Stimulated activated CD8-positive, alpha-beta memory T cell treated with anti-CD3 and anti-CD28 coated beads, Interleukin-7, amount 100 ng/mL, for 24 hours (primary cell): Measurements from ENCODE around the gene FCHSD2.
"Not testable (repeated sequence)": the region's sequence is repeated elsewhere in the genome, so short reads cannot be mapped to it uniquely, and the experiment has no call there.

ENCODE experiments used
- DNase-seq: peaks from one replicate; pipeline ENCODE4 v3.0.0-alpha.2; 2020; ENCODE audit warnings: low read depth

Gene FCHSD2

DNA sequence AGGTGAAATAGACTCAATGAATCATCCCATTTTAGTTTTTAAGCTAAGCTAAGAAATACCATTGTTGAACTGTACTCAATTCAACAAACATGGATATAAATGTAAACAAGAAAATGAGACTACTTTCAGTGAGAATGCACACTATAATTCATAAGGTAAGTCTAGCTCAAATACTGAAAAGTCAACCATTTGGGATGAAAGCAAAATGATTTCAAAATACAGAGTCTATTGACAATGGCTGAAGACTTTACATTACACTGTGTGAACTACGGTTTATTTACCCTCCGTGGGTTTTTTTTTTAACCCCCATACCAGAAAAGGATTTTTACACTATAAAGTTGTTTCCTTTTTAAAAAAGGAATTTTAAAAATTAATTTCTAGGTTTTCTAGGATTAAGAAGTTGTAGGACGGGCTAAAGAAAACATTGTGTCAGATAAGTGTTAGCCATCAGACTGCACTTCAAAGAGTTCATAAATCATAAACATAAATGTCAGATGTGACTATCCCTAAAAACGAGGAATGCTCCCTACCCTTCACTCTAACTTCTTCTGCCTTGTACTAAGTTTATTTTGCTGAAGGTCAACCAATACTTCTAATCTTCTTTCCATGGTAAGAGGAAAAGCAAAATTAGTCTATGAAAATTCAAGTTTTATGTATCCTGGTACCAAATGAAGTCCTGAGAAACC, 83.0 kb downstream of the FCHSD2 start:
- no peak for DNase-seq

DNA sequence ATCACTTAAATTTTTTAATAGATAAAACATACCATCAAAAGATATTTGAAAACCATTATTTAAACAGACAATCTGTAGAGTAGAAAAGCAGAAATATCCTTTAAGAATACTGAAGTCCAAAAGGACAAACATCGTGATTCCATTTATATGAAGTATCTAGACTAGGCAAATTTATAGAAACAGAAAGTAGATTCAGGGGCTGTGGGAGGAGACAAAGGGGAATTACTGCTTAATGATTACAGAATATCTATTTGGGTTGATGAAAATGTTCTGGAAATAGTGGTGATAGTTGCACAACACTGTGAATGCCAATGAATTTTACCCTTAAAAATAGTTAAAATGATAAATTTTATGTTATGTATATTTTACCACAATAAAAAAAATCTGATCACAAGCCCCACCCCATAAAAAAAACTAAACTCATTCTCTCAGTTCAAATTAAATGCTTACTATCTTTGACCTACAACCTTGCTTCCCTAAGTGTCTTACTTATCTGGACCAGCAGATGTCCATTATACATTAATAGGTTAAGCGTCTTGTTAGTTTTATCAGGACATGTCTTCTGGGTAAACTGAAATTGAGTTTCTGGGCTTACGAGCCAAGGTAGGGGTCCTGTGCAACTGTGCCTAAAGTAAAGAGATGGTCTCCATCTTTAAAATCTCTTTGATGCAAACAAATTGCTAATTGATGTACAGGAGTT, 86.3 kb downstream of the FCHSD2 start:
- DNase-seq, result no peak

DNA sequence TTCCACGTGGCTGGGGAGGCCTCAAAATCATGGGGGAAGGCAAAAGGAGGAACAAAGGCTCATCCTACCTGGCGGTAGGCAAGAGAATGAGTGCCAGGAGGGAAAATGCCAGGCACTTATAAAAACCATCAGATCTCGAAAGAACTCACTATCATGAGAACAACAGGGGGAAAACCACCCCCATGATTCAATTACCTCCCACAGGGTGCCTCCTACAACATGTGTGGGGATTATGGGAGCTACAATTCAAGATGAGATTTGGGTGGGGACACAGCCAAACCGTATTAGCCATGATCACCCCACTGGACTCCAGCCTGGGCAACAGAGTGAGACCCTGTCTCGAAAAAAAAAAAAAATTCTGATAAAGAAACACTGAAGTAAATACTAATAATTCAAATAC, 87.1 kb downstream of the FCHSD2 start:
- no peak for DNase-seq

DNA sequence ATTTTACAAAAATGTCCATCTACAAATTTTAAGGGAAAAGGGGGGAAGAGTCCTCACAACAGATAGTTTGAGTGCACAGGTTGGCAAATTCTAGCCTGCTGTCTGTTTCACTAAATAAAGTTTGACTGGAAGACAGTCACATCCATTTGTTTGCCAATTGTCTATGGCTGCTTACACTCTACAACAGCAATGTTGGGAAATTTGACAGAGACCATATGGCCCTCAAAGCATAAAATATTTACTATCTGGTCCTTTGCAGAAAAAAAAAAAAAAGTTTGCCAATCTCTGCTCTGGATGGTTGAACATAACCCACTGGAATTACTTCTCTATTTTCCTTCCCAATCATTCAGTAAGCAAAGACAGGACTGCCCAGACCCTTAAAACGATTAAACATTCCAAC, 88.2 kb downstream of the FCHSD2 start:
- DNase-seq, result no peak

DNA sequence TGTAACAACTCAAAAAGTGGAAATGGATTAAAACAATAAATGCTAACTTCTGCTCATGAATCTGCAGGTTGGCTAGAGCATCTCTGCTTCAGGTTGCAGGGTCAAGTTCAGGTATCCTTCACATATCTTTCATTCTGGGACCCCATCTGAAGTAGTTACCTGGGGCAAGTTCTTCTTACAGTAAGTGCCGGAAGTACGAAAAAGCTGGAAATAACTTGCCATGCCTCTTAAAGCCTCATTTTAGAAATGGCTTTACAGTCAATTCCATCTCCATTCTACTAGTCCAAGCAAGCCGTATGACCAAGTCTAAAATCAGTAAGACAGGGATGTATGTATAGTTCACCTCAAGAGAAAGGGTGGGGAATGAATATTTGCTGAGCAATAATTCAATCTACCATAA, 93.7 kb downstream of the FCHSD2 start:
- DNase-seq, result no peak

DNA sequence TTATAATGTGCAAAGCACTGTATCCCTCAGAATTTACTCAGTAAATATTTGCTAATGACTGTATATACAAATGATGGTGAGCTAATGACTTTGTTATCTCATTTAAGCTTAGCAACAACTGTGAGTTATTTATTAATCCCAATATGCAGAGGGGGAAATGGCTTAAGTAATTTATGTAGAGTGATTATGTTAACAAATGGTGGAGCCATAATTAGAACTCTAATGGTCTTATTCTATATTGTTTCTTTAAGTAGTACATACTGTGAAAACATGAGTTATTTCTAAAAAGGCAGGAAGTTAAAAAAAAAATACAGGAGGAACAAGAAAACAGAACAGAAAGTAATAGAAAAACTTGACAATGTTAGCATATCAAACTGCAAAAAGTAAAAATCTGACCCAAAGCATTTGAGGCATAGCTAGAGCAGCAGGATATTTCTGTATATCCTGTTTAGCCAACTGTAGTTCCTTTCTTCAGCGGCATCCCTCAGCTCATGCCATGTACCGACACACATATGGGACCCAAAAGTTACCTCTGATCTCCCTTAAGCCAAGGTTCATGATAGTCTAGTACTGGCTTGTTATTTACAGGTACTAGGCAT, 94.2 kb downstream of the FCHSD2 start:
- no peak for DNase-seq

DNA sequence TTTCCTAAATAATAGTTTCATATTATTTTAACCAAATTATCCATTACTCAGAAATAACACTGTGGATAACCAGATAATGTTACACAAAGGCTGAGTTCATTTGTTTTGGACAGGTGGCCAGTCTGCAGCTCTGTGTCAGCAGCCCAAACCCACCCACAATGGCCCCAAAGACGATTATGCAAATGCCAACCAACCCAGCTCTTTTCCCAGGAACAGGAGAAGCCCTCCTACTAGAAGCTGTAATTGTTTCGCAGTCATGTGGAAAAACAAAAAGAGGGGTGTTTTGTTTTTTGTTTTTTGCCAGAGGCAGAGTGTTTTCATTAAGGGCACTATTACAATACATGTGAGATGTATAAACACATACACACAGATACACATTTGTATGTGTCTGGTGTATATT, 102.1 kb downstream of the FCHSD2 start:
- DNase-seq, result no peak

DNA sequence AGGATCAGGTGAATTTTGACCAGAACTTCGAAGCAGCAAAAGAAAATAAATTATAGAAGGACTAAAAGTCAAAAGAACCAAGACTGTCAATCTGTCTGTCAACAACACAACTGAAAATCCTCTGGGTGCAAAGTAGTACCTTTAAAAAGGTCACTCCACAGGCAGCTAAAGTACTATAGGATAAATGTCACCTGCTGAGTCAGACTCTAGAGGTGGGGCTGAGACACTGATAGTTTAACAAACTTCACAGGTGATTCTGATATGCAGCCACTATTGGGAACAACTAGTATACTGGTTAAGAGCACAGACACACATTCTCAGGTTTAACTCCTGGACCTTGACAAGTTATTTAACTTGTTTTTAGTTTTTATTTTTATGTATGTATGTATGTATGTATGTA, 107.3 kb downstream of the FCHSD2 start:
- no peak for DNase-seq

DNA sequence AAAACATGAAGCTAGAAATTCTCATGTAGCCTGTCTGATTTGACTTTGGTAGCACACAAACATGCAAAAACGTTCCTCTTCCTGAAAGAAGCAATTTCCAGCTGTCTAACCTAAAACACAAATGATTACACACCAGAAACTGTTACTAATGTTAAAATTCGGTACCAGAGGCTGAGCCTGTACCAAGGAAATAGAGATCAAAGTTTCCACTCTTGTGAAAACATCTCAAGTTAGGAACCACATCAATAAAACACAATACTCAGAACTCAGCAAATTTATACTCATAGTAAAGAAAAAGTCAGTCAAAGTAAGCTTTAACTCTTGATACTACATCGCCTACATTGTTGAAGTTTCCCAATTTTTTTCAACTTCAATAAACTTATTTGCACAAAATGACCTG, 107.8 kb downstream of the FCHSD2 start:
- DNase-seq, result no peak

DNA sequence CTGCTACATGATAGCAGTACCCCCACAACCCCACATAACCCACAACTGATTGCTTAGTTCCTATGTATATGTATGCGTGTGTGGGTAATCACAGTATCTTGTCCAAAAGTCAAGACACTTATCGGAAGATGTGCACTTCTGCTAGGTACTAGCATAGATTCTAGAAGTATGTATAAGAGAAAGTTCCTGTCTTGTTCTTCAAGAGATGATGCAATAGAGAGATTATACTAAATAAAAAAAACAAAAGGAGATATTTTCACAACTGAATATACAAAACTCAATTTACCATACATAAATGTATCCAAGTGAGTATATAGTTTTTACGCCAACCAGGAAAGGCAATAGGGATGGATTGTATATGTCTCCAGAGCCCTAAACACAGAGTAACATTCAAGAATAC, 112.0 kb downstream of the FCHSD2 start:
- no peak for DNase-seq

DNA sequence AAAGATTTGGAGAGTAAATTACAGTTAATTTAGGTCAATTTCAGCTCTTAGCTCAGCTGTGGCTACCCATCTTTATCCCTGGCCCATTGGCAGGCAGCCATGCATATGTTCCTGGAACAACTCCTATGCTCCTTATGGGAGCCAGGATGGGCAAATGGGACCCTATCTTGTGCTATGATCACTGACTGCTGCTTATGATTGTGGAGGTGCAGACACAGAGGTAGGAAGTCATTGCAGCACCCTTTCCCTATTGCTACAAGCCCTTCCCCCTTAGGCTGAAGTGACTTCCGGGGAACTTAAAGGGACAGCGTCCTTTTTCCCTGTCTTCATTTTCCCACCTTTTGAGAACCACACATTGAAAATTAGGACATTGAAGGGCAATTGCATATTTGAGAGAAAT, 112.7 kb downstream of the FCHSD2 start:
- DNase-seq, result no peak

DNA sequence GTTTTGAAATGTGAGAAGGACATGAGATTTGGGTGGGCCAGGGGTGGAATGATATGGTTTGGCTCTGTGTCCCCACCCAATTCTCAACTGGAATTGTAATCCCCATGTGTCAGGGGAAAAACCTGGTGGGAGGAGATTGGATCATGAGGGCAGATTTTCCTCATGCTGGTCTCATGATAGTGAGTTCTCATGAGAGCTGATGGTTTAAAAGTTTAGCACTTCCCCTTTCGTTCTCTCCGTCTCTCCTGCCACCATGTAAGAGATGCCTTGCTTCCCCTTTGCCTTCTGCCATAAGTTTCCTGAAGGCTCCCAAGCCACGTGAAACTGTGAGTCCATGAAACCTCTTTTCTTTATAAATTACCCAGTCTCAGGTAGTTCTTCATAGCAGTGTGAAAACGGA, 113.5 kb downstream of the FCHSD2 start:
- no peak for DNase-seq

DNA sequence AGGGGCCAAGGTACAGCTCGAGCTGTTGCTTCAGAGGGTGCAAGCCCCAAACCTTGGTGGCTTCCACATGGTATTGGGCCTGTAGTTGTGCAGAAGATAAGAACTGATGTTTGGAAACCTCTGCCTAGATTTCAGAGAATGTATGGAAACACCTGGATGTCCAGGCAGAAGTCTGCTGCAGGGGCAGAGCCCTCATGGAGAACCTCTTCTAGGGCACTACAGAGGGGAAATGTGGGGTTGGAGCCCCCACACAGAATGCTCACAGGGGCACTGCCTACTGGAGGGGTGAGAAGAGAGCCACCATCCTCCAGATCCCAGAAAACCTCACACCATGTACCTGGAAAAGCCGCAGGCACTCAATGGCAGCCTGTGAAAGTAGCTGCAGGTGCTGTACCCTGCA, 114.3 kb downstream of the FCHSD2 start:
- not testable (repeated sequence) for DNase-seq

DNA sequence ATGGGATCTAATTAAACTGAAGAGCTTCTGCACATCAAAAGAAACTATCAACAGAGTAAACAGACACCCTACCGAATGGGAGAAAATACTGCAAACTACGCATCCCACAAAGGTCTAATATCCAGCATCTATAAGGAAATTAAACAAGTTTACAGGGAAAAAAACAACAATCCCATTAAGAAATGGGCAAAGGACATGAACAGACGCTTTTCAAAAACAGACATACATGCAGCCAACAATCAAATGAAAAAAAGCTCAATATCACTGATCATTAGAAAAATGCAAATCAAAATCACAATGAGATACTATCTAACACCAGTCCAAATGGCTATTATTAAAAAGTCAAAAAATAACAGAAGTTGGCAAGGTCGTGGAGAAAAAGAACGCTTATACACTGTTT, 117.5 kb downstream of the FCHSD2 start:
- DNase-seq, result no peak

DNA sequence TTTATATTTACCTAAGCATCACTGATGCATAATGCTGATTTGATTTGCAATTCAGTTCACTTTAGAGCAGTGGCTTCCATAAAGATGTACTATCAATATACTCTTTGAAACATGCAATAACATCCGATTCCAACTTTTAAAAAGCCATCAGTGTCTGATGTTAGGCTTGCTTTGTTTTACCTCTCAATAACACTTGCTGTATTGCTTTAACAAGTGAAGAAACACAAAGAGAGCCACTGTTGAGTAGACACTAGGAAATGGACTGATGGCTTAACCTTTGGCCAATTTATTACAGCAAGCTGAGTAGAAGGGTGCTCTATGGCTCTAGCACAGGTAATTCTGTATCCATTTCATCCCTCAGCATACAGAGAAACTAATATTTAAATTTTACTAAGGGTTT, 122.1 kb downstream of the FCHSD2 start:
- DNase-seq, result no peak

DNA sequence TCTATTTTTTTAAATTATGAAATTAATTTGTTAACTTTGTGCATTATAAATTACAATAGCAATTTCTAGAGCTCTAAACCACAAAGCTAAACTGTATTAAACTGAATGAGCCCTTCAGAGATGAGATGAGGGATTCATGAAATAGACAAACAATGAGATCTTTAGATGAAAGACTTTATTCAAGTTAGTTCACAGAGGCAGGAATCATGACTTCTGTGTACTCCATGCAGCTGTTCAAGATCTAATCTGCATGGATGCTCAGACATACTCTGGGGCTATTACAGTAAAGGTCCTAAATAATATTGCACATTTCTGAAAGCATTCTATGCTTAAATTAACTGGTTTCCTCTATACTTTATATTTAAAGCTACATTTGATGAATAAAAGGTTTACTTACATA, 122.7 kb downstream of the FCHSD2 start:
- no peak for DNase-seq

DNA sequence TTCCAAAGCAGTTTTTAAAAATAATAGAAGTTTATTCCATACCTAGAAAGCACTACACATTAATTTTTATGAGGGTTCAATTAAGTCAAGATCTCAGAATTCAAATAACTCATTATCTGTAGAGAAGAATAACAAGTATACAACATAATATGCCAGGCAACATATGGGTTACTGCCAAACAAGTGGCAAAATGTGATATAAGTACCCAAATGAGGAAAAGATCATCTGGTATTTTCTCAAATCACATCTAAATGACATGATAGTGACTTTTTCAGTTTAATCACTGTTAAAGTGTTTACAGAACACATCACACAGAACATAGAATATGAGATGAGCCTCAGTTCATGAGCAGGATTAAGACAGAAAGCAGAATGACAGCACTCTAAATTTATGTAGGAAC, 123.3 kb downstream of the FCHSD2 start:
- DNase-seq, result no peak

DNA sequence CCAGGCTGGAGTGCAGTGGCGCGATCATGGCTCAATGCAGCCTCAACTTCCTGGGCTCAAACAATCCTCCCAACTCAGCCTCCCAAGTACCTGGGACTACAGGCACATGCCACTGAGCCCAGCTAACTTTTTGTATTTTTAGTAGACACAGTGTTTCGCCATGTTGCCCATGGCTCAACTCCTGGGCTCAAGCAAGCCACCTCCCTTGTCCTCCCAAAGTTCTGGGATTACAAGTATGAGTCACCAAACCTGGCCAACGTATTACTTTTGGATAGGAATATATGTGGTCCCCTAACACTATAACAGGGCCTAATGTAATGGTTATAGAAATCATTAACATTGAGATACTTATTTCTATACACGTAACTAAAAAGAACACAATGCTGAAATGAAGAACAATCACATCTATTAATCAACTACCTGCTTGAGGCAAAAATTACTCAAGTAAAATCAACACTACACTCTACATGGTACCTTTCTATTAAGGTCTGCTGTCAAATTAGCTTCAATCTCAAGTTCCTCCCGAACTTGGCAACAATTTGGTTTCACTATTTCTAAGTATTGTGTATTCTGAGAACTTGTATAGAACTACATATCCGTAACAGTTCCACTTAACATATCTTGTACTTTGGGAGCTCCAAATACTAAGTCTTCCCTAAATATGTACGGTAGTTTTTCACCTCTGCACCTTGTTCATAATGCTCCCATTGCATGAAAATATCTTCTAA, 124.9 kb downstream of the FCHSD2 start:
- DNase-seq, result no peak

DNA sequence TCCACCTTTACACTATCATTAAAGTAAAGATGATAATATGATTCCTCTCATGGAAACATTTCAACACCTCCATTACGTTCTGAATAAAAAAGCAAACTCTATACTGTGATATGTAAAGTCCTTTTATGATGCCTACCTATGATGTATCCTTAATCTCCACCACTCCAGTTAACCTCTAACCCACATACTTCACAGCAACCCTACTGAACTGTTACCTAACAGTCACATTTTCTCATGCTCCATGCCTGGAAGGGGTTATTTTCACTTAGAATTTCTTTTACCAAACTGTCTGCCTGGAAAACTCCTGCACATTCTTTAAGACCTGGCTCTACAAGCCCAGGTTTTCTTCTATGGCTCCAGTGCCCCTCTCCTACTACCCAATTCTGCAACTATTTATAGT, 129.1 kb downstream of the FCHSD2 start:
- no peak for DNase-seq

DNA sequence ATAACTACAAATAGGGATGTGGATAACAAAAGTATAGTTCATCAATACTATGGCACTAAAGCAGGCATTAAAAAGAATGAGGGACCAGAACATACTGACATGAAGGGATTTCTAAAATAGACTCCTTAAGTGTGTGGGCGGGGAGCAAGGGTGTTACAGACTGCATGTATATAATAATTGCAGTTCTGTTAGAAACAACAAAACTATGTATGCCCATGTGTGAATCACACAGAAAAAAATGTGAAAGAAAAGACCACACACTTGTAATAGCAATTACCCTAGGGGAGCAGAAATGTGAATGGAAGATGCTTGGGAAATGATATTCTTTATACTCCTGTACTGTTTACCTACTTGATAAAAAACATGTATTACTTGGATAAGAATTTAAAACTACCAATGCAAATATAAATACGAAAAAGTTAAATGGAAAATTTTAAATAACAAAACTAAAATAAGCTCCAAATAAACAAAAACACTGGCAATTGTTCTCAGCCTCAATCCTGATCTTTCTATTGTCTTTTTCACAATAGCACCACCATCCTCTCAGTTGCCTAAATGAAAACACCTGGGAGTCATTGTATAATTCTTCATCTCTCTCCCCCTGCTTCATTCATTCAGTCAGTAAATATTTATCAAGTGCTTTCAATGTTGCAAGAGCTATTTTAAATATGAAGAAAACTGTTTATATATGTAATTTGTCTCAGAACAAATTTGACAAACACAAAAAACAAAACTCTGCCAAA, 129.8 kb downstream of the FCHSD2 start:
- no peak for DNase-seq

DNA sequence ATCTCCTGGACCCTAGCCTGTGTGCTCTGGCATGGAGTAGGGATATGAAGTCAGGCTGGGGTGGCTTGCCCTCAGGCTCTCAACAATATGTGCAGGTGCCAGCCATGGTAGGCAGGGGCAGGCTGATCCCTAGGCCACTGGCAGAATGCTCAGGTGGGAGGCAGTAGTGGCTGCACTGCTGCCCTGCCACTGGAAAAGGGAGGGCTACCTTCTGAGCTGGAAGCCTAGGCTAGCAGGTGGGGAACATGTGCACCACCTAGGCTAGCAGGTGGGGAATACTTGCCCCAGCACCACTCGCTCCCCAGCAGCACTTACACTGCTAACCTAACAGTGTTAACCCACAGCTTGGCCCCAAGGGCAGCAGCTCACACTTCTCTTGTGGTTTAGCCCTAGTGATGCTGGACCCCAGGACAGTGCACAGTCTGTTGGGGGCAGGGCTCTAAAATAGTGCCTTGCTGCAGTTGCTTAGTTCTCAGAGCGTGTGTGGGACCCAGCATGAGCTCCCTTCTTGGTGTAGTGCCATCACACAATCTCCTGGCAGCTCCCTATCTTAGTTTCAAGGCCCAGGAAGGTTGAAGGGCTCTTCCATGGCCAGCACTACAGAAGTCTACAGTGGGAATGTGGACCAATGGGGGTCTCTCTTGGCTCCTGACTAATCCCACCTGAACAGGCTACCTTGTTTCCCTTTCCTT, 130.8 kb downstream of the FCHSD2 start:
- DNase-seq, result no peak

DNA sequence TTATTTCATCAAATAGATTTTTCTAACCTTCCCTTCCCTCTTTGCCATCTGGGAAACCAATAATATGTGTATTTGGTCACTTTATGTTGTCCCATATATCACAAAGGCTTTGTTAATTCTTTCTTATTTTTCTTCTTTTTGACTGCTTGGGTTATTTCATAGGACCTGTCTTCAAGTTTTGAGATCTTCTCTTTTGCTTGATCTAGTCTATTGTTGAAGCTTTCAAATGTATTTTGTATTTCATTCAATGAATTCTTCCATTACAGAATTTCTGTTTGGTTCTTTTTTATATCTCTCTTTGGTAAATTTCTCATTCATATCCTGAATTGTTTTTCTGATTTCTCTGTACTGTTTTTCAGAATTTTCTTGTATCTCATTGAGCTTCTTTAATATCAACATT, 132.1 kb downstream of the FCHSD2 start:
- DNase-seq, result no peak
